ENCODE data around the gene PDZD2. TPM values are rescaled to one million over a fixed set of nuclear protein-coding genes. Genes with fewer than 3 reads are reported as not detected.
"Not testable (repeated sequence)": the region's sequence is repeated elsewhere in the genome, so short reads cannot be mapped to it uniquely, and the experiment has no call there.

PDZD2 gene
- total and polyA plus RNA-seq, 12 donors = 2.2 to 10.3 (median 5.0) TPM

- intact Hi-C loops (cut with DNase I) = no loop called here
- H3K27me3 ChIP-seq = no peaks in the 10 kb centered on the region
- DNase-seq = no peak
- no peak for TF ChIP-seq POLR2A (IDR thresholded peaks at IDR 0.05)
- no peak for TF ChIP-seq CTCF (IDR thresholded peaks at IDR 0.05)
- WGBS, 4 donors = 78 to 93% (median 84%) methylated on average over 4 of the region's 4 CpGs
- no peak overlapping the region for H3K4me3 ChIP-seq
- H3K27ac ChIP-seq = no peak overlapping the region
- peaks cover 15 to 55% of the 10 kb centered on the region in 2 donors for H3K4me1 ChIP-seq (replicated peaks in 1 of 2)
- no peaks in the 10 kb centered on the region for H3K9me3 ChIP-seq (replicated peaks in 1 of 3)
- no peaks in the 10 kb centered on the region for H3K36me3 ChIP-seq (replicated peaks in 1 of 2)
Observed at GRCh38 chr5:32031089-32031488, 392.2 kb downstream of the PDZD2 start.

GRCh38 chr5:32038523-32038922 is 399.6 kb downstream of the PDZD2 start:
- intact Hi-C loops (cut with DNase I) = no loop called here
- TF ChIP-seq CTCF (IDR thresholded peaks at IDR 0.05) (no peak), POLR2A (IDR thresholded peaks at IDR 0.05) (no peak)
- 92 to 96% (median 94%) methylated on average over 2 of the region's 2 CpGs for WGBS, 4 donors
- H3K27ac ChIP-seq = no peak overlapping the region
- H3K4me1 ChIP-seq (replicated peaks in 1 of 2) = peaks cover 0 to 2% of the 10 kb centered on the region in 2 donors
- H3K9me3 ChIP-seq (replicated peaks in 1 of 3) = no peaks in the 10 kb centered on the region
- no peaks in the 10 kb centered on the region for H3K36me3 ChIP-seq (replicated peaks in 1 of 2)
- DNase-seq = no peak
- H3K27me3 ChIP-seq = no peaks in the 10 kb centered on the region
- H3K4me3 ChIP-seq = no peak overlapping the region

GRCh38 chr5:32039133-32039532 is 400.2 kb downstream of the PDZD2 start:
- intact Hi-C loops (cut with DNase I); H3K4me3 ChIP-seq: not testable (repeated sequence)
- WGBS, 4 donors = 96 to 98% (median 96%) methylated on average over 14 to 22 of the region's 22 CpGs

GRCh38 chr5:32039601-32040000 is 400.7 kb downstream of the PDZD2 start:
- intact Hi-C loops (cut with DNase I); H3K27ac ChIP-seq; H3K9me3 ChIP-seq (replicated peaks in 1 of 3); H3K4me3 ChIP-seq; H3K27me3 ChIP-seq; H3K36me3 ChIP-seq (replicated peaks in 1 of 2); DNase-seq; H3K4me1 ChIP-seq (replicated peaks in 1 of 2): not testable (repeated sequence)
- 92 to 94% (median 94%) methylated on average over 22 to 26 of the region's 26 CpGs; no CpG with 5 or more reads in 1 of the 4 donors for WGBS, 4 donors

More at GRCh38 chr5:32039133-32039532, 400.2 kb downstream of the PDZD2 start:
- H3K9me3 ChIP-seq (replicated peaks in 1 of 3); H3K36me3 ChIP-seq (replicated peaks in 1 of 2); H3K4me1 ChIP-seq (replicated peaks in 1 of 2); DNase-seq; H3K27me3 ChIP-seq; H3K27ac ChIP-seq: not testable (repeated sequence)

GRCh38 chr5:32040181-32040695 is 401.3 kb downstream of the PDZD2 start:
- DNase-seq; H3K4me1 ChIP-seq (replicated peaks in 1 of 2); H3K27ac ChIP-seq; H3K4me3 ChIP-seq; intact Hi-C loops (cut with DNase I); H3K27me3 ChIP-seq; H3K9me3 ChIP-seq (replicated peaks in 1 of 3); H3K36me3 ChIP-seq (replicated peaks in 1 of 2): not testable (repeated sequence)
- 96 to 98% (median 97%) methylated on average over 23 to 31 of the region's 31 CpGs; no CpG with 5 or more reads in 1 of the 4 donors for WGBS, 4 donors

- peak in 5 of 7 donors; percentile 34 to 78 (median 39) for DNase-seq
Observed at GRCh38 chr5:32042551-32042961, 403.6 kb downstream of the PDZD2 start.

More at GRCh38 chr5:32042551-32042961, 403.6 kb downstream of the PDZD2 start:
- H3K9me3 ChIP-seq (replicated peaks in 1 of 3) = no peaks in the 10 kb centered on the region
- WGBS, 4 donors = 48 to 72% (median 58%) methylated on average over 6 to 7 of the region's 7 CpGs
- peak overlapping the region in 2 of 5 donors; percentile 41 to 61 for H3K27ac ChIP-seq
- intact Hi-C loops (cut with DNase I) = no loop called here
- no peaks in the 10 kb centered on the region for H3K36me3 ChIP-seq (replicated peaks in 1 of 2)
- peaks cover 0 to 4% of the 10 kb centered on the region in 2 donors for H3K4me1 ChIP-seq (replicated peaks in 1 of 2)
- no peak overlapping the region for H3K4me3 ChIP-seq
- H3K27me3 ChIP-seq = no peaks in the 10 kb centered on the region
- TF ChIP-seq POLR2A (IDR thresholded peaks at IDR 0.05) (no peak), CTCF (IDR thresholded peaks at IDR 0.05) (no peak)
